PC-3 (cell line): ENCODE data around the gene ITGA1. TPM values are rescaled to one million over a fixed set of nuclear protein-coding genes. Genes with fewer than 3 reads are reported as not detected.

Source experiments
- ATAC-seq: fragments of 200-7000 bp; cut with Tn5 transposase; 2 replicates; pipeline ENCODE4 v1.9.1; 2020; ENCODE audit warnings: mild to moderate bottlenecking, moderate library complexity
- BruUV-seq: library from RNA; stranded (reverse); fragments of 400-500 nt; replicated peaks from 2 replicates; lab custom pipeline; 2021; lab: Mats Ljungman, UMichigan
- CTCF ChIA-PET: fragments of 300-600 bp; sonication (Branson Sonifier 250); formaldehyde crosslinking; loops from one replicate; lab custom pipeline; 2022; ENCODE audit warnings: antibody characterized with exemption; lab: Charles Lee
- POLR2A ChIA-PET: fragments of 300-600 bp; sonication (Branson Sonifier 250); formaldehyde crosslinking; loops from one replicate; lab custom pipeline; 2022; ENCODE audit warnings: antibody characterized with exemption; ENCODE audit not compliant: unreplicated experiment; lab: Charles Lee
- DNase-seq: peaks from one replicate; pipeline ENCODE4 v3.0.0-alpha.2; 2015
- H2AFZ ChIP-seq: fragments of 300-600 bp; sonication (generic); 2 replicates; pipeline ENCODE4 v1.6.0; 2016; ENCODE audit warnings: antibody characterized with exemption, low read length
- H3F3A ChIP-seq: fragments of 300-600 bp; sonication (generic); one replicate; pipeline ENCODE4 v1.6.0; 2017; ENCODE audit warnings: antibody characterized with exemption, low read length, control low read depth, mild to moderate bottlenecking; ENCODE audit not compliant: unreplicated experiment
- H3K27ac ChIP-seq: fragments of 300-600 bp; sonication (generic); 2 replicates; pipeline ENCODE4 v1.5.1; 2016; ENCODE audit warnings: mild to moderate bottlenecking, low read length
- H3K27me3 ChIP-seq: fragments of 300-600 bp; sonication (generic); 2 replicates; pipeline ENCODE4 v1.6.1; 2016; ENCODE audit warnings: low read length, mixed read lengths
- H3K36me3 ChIP-seq: fragments of 300-600 bp; sonication (generic); 2 replicates; pipeline ENCODE4 v1.6.1; 2016; ENCODE audit warnings: low read depth, mixed run types, low read length, mixed read lengths
- H3K4me1 ChIP-seq: fragments of 300-600 bp; sonication (generic); 2 replicates; pipeline ENCODE4 v1.5.1; 2016; ENCODE audit warnings: low read length; ENCODE audit not compliant: insufficient read depth
- H3K4me2 ChIP-seq: fragments of 300-600 bp; sonication (generic); 2 replicates; pipeline ENCODE4 v1.6.0; 2016; ENCODE audit warnings: low read length
- H3K4me3 ChIP-seq: fragments of 300-600 bp; sonication (generic); 2 replicates; pipeline ENCODE4 v1.5.1; 2016; ENCODE audit warnings: mild to moderate bottlenecking, low read length, mixed read lengths
- H3K79me2 ChIP-seq: fragments of 300-600 bp; sonication (generic); 2 replicates; pipeline ENCODE4 v1.6.1; 2017; ENCODE audit warnings: low read length, mixed read lengths
- H3K9ac ChIP-seq: fragments of 300-600 bp; sonication (generic); 2 replicates; pipeline ENCODE4 v1.6.0; 2016; ENCODE audit warnings: mild to moderate bottlenecking, low read length
- H3K9me2 ChIP-seq: fragments of 300-600 bp; sonication (generic); replicated peaks from 2 replicates; pipeline ENCODE4 v1.6.1; 2016; ENCODE audit warnings: mixed run types, low read length, mixed read lengths
- H3K9me3 ChIP-seq: fragments of 300-600 bp; sonication (generic); 2 replicates; pipeline ENCODE4 v1.6.1; 2016; ENCODE audit warnings: low read length, mixed read lengths
- H4K20me1 ChIP-seq: fragments of 300-600 bp; sonication (generic); 2 replicates; pipeline ENCODE4 v1.6.1; 2016; ENCODE audit warnings: low read length, mixed read lengths
- CTCF ChIP-seq: fragments of 300-600 bp; sonication (generic); conservative IDR thresholded peaks from 2 replicates; pipeline ENCODE4 v1.5.1; 2017; ENCODE audit warnings: antibody characterized with exemption, low read depth, mild to moderate bottlenecking, low read length
- EZH2 ChIP-seq: fragments of 300-600 bp; sonication (generic); IDR thresholded peaks from one replicate; pipeline ENCODE4 v1.6.1; 2017; ENCODE audit warnings: antibody characterized with exemption, mild to moderate bottlenecking, low read length; ENCODE audit not compliant: unreplicated experiment
- EZH2phosphoT487 ChIP-seq: fragments of 300-600 bp; sonication (generic); IDR thresholded peaks from 2 replicates; pipeline ENCODE4 v1.6.1; 2018; ENCODE audit warnings: mild to moderate bottlenecking, antibody characterized with exemption, low read length, borderline replicate concordance
- intact Hi-C: fragments of 100-400 bp; cut with micrococcal nuclease; formaldehyde crosslinking; loops from 2 replicates; pipeline ENCODE4 v1.9.0; 2023
- total RNA-seq: library from RNA; depleted of rRNA; stranded (reverse); fragments of >200 nt; gene quantifications from 2 replicates; pipeline ENCODE4 v1.2.3, GENCODE V29; 2014

The ITGA1 gene
- total RNA-seq, 1 experiment from 2014 or later: 4.7 TPM

DNA sequence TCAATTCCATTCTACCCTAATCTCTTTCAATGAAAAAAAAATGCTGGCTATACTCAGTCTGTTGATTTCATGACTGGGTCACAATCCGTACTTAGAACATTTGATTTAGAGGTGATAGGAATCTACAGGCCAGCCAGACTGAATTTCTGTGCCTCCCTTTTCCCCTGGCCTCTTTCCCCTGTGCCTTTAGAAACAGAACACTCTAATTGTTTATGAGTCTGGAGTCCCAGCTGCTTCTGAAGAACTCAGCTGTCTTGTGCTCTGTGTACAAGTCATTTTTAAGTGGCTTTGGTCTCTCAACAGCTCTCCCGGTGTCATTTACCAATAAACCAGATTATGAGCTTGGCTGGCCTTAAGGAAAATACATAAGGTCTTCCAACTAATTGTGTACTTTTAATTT lies 107.4 kb downstream of the ITGA1 start:
- Histone ChIP-seq H3K9ac (no peak overlapping the region), H3K9me3 (no peaks in the 10 kb centered on the region), H3K79me2 (no peaks in the 10 kb centered on the region), H3K4me2 (no peak overlapping the region), H3K9me2 (no peaks in the 10 kb centered on the region), H3K4me3 (no peak overlapping the region), H3K27ac (no peak overlapping the region), H3K36me3 (no peaks in the 10 kb centered on the region), H3F3A (no peaks in the 10 kb centered on the region), H4K20me1 (no peaks in the 10 kb centered on the region), H3K27me3 (no peaks in the 10 kb centered on the region), H3K4me1 (no peaks in the 10 kb centered on the region), H2AFZ (no peak overlapping the region)
- DNase-seq: no peak
- ATAC-seq: no peak
- intact Hi-C loops: no loop called here
- ChIA-PET POLR2A (no interaction called here), CTCF (no interaction called here)
- TF ChIP-seq EZH2 (no peak), EZH2phosphoT487 (no peak), CTCF (no peak)
- no TSS peak for BruUV-seq

DNA sequence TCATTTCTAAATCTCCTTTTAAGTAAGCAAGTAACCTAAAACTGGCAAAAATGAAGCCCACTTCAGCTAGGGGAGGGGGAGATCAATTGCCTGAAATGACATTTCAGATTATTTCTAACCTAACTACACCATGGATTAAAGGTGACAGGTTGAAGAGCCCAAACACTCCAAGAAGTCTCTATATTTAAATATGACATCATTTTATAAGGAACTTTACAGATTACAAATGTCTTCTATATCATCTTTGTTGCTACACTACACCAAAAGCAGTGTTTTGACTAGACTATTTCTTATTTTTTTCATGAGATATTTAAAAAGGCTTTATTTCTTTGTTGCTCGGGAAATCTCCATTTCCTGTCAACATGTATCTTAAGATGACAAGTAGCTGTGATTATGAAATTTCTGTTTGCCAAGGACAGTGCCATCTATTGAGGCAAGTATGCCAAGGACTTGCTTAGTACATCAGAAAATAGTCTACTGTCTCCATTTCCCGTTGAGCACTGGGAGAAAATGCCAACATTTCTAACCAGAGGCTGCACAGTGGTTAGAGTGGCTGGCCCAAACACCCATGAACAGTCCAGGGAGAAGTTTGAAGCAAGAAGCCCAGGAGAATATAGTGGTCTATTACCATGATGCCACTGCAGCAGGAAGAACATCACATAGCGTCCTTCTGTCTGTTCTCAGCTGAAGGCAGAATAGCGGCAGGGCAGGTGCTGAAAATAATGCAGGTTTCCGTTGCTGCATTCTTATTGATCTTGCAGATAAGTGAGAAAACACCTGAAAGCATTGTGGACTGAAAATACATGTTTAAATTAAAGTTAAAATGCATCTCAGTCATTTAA lies 108.1 kb downstream of the ITGA1 start:
- Histone ChIP-seq H3K27ac (no peak overlapping the region), H3K9ac (no peak overlapping the region), H4K20me1 (no peaks in the 10 kb centered on the region), H3K9me2 (no peaks in the 10 kb centered on the region), H3K79me2 (no peaks in the 10 kb centered on the region), H3K9me3 (no peaks in the 10 kb centered on the region), H3K27me3 (no peaks in the 10 kb centered on the region), H3K4me2 (no peak overlapping the region), H3K36me3 (no peaks in the 10 kb centered on the region), H3F3A (no peaks in the 10 kb centered on the region), H3K4me3 (no peak overlapping the region), H2AFZ (no peak overlapping the region), H3K4me1 (no peaks in the 10 kb centered on the region)
- DNase-seq: no peak
- CTCF ChIA-PET: no interaction called here
- TF ChIP-seq EZH2phosphoT487 (no peak), EZH2 (no peak), CTCF (no peak)
- POLR2A ChIA-PET: no interaction called here
- BruUV-seq: no TSS peak
- intact Hi-C loops: no loop called here
- ATAC-seq: no peak
